Nephron (organoid): ENCODE results near the gene PRKCD.

Experiments
- H3K27ac Mint-ChIP-seq, 3 experiments: 2 replicates each; pipeline ENCODE4 v1.8.0; 2020; ENCODE audit warnings: mixed read lengths in 3 of 3, mild to moderate bottlenecking in 2 of 3, moderate library complexity in 1 of 3
- H3K27me3 Mint-ChIP-seq: 2 replicates; pipeline ENCODE4 v1.8.0; 2021; ENCODE audit warnings: low read depth, mild to moderate bottlenecking, moderate library complexity, mixed read lengths
- H3K36me3 Mint-ChIP-seq: 2 replicates; pipeline ENCODE4 v1.8.0; 2020; ENCODE audit warnings: low read depth, mixed read lengths
- H3K4me1 Mint-ChIP-seq: 2 replicates; pipeline ENCODE4 v1.8.0; 2020; ENCODE audit warnings: mixed read lengths
- H3K4me3 Mint-ChIP-seq, 3 experiments: 2 replicates each; pipeline ENCODE4 v1.8.0; 2020; ENCODE audit warnings: mild to moderate bottlenecking in 3 of 3, mixed read lengths in 3 of 3, moderate library complexity in 2 of 3
- H3K9me3 Mint-ChIP-seq: 2 replicates; pipeline ENCODE4 v1.8.0; 2020; ENCODE audit warnings: mixed read lengths
- TF ChIP-seq, protein P1 (sequence below), 3 experiments: fragments of 200-600 bp; sonication (generic); IDR thresholded peaks; one replicate each; pipeline ENCODE4 v1.5.0; 2021; ENCODE audit warnings: antibody characterized with exemption in 3 of 3; ENCODE audit not compliant: unreplicated experiment in 3 of 3

PRKCD gene

DNA sequence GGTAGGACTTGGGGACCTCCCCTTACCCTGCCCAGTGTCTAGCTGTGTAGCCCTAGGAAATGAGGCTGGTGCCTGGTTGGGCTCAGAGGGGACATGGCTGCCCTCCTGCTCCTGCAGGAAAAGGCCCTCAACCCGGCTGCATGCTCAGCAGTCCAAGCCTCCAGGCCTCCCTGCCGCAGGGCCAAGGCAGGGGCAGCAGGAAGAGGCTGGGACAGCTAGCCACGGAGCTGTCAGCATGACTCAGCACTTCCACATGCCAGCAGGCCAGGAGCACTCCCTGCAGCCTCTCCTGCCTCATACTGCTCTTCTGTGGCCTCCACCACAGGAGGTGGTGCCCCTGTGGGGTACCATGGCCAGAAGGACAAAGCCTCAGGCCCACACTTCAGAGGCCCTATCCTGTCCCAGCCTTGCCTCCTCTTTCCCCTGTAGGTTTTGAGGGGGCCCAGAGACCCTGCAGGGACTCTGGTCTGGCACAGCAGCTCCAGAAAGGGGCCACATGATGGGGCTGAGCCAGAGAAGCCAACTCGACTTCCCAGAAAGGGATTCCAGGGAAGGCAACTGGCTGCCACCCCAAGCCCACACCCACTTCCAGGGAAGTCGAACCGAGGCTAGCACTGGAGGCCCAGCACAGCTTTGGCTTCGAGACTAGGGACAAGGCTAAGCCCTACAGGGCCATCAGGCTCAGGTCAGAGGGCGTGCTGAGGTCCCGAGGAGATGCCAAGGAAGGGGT, 75.3 kb downstream of the PRKCD start:
- Mint-ChIP-seq H3K9me3 (no peaks in the 10 kb centered on the region), H3K36me3 (peaks cover 42% of the 10 kb centered on the region), H3K4me3 (no peak overlapping the region), H3K27ac (peak overlapping the region; percentile 71 to 85 (median 75)), H3K4me1 (peaks cover 25% of the 10 kb centered on the region), H3K27me3 (no peaks in the 10 kb centered on the region)
- TF ChIP-seq, protein P1, sequence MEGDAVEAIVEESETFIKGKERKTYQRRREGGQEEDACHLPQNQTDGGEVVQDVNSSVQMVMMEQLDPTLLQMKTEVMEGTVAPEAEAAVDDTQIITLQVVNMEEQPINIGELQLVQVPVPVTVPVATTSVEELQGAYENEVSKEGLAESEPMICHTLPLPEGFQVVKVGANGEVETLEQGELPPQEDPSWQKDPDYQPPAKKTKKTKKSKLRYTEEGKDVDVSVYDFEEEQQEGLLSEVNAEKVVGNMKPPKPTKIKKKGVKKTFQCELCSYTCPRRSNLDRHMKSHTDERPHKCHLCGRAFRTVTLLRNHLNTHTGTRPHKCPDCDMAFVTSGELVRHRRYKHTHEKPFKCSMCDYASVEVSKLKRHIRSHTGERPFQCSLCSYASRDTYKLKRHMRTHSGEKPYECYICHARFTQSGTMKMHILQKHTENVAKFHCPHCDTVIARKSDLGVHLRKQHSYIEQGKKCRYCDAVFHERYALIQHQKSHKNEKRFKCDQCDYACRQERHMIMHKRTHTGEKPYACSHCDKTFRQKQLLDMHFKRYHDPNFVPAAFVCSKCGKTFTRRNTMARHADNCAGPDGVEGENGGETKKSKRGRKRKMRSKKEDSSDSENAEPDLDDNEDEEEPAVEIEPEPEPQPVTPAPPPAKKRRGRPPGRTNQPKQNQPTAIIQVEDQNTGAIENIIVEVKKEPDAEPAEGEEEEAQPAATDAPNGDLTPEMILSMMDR (IDR thresholded peaks at IDR 0.05; ENCODE audit: unreplicated experiment in 3 of 3) = no peak

- H3K27ac Mint-ChIP-seq = peak overlapping the region; percentile 75 to 86 (median 80)
- TF ChIP-seq, protein P1 (IDR thresholded peaks at IDR 0.05; ENCODE audit: unreplicated experiment in 3 of 3) = no peak
- H3K27me3 Mint-ChIP-seq = no peaks in the 10 kb centered on the region
- peaks cover 37% of the 10 kb centered on the region for H3K36me3 Mint-ChIP-seq
- peaks cover 38% of the 10 kb centered on the region for H3K4me1 Mint-ChIP-seq
- no peak overlapping the region for H3K4me3 Mint-ChIP-seq
- no peaks in the 10 kb centered on the region for H3K9me3 Mint-ChIP-seq
Measured at GRCh38 chr3:53238051-53238850, 77.2 kb downstream of the PRKCD start.

- Mint-ChIP-seq H3K27ac (peak overlapping the region; percentile 75 to 91 (median 80)), H3K4me1 (peaks cover 44% of the 10 kb centered on the region), H3K36me3 (peaks cover 34% of the 10 kb centered on the region), H3K9me3 (no peaks in the 10 kb centered on the region), H3K27me3 (no peaks in the 10 kb centered on the region), H3K4me3 (no peak overlapping the region)
- TF ChIP-seq, protein P1 (IDR thresholded peaks at IDR 0.05; ENCODE audit: unreplicated experiment in 3 of 3) = no peak
Measured at GRCh38 chr3:53238886-53239285, 77.9 kb downstream of the PRKCD start.

- TF ChIP-seq, protein P1 (IDR thresholded peaks at IDR 0.05; ENCODE audit: unreplicated experiment in 3 of 3) = no peak
- peaks cover 29% of the 10 kb centered on the region for H3K36me3 Mint-ChIP-seq
- no peaks in the 10 kb centered on the region for H3K27me3 Mint-ChIP-seq
- peaks cover 48% of the 10 kb centered on the region for H3K4me1 Mint-ChIP-seq
- H3K4me3 Mint-ChIP-seq = no peak overlapping the region
- peak overlapping the region; percentile 29 to 65 (median 32) for H3K27ac Mint-ChIP-seq
- no peaks in the 10 kb centered on the region for H3K9me3 Mint-ChIP-seq
Measured at GRCh38 chr3:53239800-53240199, 78.8 kb downstream of the PRKCD start.

DNA sequence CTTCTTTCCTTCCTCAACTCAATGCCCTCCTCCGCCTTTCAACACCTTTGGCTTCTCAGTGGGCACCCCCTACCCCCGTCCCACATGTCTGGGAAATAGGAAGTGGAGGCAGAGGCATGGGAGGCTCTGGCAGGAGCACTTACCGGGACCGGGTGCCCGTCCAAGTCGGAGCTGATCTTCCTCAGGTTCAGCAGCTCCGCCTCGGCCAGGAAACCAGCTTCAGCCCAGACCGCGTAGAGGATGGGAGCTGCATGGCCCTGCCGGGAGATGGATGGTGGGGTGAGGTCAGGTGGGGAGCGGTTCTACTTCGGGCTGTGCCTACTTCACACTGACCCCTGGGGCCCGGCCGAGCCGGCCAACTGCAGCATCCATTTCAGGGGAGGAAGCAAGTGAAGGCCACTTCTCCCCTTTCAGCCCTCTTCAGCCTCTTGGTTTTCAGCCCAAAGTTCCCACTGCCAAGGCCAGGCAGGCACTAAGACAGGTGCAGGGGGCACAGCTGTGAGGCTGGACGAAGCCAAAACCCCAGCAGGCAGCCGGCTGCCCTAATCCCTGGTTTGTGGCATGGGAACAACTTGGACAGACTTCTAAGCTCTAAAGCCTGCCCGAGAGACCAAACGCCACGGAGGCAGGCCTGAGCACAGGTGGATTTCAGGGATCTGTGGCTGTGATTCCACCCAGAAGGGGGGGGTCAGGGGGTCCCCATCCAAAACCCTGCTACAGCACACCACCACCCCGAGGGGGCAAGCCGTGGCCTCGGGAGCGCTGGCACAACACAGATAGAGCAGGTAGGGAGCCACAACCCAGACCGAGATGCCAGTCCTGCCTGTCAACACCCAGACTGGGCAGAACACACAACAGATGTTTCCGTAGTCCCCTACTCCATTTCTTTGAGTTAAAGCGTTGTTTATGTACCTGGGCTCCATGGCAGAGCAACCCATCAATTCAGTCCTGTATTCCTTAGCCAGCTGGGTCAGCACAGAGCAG, 80.3 kb downstream of the PRKCD start:
- H3K36me3 Mint-ChIP-seq = peaks cover 30% of the 10 kb centered on the region
- H3K9me3 Mint-ChIP-seq = no peaks in the 10 kb centered on the region
- TF ChIP-seq, protein P1 (IDR thresholded peaks at IDR 0.05; ENCODE audit: unreplicated experiment in 3 of 3) = no peak
- no peaks in the 10 kb centered on the region for H3K27me3 Mint-ChIP-seq
- H3K4me3 Mint-ChIP-seq = no peak overlapping the region
- no peak overlapping the region for H3K27ac Mint-ChIP-seq
- H3K4me1 Mint-ChIP-seq = peaks cover 43% of the 10 kb centered on the region
